GM21529 (cell line): Measurements from ENCODE around the gene CGRRF1.

ENCODE experiments used
- ATAC-seq: cut with Tn5 transposase; IDR thresholded peaks from one replicate; pipeline ENCODE4 v1.9.1; 2021; ENCODE audit not compliant: unreplicated experiment

The CGRRF1 gene

DNA sequence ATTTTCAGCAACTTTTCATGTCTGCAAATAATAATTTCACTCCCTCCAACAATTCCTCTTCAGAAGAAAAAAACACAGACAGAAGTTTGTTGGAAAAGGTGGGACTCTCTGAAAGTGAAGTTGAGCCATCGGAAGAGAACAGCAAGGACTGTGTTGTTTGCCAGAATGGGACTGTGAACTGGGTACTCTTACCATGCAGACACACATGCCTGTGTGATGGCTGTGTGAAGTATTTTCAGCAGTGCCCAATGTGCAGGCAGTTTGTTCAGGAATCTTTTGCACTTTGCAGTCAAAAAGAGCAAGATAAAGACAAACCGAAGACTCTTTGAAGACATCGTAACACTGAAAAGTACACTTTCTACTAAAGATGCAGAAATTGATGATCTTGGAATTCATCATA is 28.3 kb downstream of the CGRRF1 start:
- ATAC-seq = no peak

DNA sequence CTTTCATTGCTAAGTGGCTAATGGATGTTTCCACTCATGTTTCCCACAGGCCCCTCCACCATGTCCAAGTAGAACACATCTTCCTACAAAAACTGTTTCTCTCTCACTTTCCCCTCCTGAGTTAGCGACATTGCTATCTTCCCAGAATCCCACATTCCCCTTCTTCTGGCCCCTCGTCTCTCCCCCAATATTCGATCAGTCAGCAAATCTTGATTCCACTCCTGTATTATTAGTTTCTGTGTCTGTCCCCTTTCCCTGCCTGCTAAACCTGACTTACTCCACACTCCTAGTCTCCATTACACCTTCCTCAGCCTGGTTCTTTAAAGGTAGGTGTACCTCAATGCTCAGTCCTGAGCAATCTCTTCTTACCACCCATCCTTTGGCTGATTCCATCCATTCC is 37.9 kb downstream of the CGRRF1 start:
- no peak for ATAC-seq

- no peak for ATAC-seq
These were observed 38.8 kb downstream of the CGRRF1 start for GRCh38 chr14:54548491-54548890.

DNA sequence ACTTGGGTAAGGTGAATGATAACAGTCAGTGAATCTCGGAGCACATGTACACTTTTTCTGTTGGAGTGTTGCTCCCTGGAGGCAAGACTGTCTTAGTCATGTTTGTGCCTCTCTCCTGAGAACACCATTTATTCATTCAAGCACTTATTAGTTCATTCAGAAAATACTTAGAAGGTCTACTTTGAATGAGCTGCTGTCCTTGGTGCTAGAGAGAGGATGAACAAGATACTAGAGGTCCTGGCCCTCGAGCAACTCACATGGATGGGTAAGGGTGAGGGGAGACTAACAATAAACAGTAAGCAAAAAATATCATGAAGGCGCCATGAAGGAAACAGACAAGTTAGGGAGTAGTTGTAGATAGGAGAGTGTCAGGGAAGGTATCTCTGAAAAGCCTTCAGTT is 40.2 kb downstream of the CGRRF1 start:
- no peak for ATAC-seq

DNA sequence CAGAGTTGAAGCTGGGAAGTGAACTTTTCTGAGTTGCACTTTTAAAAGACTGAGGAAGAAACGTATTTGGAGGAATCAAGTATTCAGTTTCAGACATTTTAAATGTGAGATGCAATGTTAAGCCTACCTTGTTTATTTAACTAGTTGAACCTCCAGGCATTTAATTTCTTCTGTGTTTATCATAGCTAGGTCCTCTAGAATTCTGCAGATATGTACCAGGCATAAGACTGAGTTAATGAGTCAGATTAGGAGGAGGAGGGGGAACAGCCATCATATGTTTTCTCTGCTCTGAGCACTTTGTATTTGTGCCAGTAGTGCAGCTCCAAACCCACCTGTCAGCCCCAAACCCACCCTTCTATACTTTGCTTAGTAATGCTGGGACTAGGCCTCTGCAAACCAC is 40.8 kb downstream of the CGRRF1 start:
- no peak for ATAC-seq

GRCh38 chr14:54554401-54554800 is 44.7 kb downstream of the CGRRF1 start:
- ATAC-seq = no peak

- no peak for ATAC-seq
These were observed 45.9 kb downstream of the CGRRF1 start for GRCh38 chr14:54555651-54556050.

DNA sequence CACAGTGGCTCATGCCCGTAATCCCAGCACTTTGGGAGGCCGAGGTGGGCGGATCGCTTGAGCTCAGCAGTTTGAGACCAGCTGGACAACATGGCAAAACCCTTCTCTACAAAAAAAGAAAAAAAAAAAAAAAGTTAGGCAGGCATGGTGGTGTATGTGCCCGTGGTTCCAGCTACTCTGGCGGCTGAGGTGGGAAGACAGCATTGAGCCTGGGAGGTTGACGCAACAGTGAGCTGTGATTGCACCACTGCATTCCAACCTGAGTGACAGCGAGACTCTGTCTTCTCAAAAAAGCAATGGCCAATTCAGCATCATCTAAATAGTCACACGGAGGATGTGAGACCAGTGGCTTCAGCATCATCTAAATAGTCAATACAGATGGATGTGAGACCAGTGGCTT is 46.8 kb downstream of the CGRRF1 start:
- no peak for ATAC-seq

DNA sequence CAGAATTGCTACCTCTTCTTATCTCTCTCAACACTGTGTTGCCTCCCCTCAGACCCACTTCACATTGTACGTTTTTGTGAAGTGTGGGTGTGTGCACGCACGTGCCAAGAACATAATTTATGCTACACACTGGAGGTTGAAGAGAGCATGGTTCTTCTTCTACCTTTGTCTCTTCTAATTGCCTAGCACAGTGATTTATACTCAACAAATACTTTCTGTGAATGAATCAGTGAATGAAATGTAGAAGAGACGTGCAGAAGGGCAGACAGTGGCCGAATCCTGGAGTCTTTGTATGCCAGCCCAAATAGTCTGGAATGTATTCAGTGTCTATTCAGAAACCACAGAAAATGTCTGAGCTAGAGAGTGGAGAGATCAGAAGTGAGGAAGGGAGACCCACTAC is 52.6 kb downstream of the CGRRF1 start:
- ATAC-seq = no peak

DNA sequence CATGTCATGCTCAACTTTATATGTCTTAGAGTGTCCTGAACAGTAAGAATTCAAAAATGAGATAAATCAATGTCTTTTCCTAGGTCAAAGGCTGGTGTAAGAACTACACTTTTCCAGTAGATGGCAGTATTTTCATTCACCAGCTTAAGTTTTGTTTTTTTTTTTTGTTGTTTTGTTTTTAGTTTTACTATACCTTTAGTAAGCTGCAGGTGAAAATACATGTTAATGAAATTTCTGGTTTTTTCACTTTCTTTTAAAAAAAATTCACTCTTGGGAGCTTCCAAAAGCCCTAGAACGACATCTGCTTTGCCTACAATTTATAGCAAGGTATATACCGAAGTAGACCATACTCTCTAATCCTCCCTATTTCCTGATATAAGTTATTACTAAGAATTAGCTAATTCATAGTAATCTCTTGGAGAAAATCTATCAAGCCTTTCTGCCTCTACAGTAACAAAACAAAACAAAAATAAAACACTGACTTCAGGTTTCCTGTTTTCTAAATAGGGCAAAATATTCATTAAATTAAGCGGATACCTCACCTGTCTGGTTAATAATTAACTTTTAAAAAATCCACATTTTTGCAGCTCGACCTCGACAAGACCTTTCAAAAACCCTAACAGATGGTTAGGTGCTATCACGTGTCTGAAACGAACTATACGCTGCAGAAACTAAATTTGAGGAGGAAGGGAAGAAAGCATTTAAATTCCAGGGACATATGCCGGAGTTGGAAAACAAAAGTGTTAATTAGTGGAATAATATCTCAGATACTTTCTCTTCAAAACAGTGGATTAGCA is 54.6 kb downstream of the CGRRF1 start:
- ATAC-seq = no peak

GRCh38 chr14:54564868-54565784 is 55.4 kb downstream of the CGRRF1 start:
- ATAC-seq = peak; percentile 35

- peak; percentile 61 for ATAC-seq
These were observed 56.2 kb downstream of the CGRRF1 start for GRCh38 chr14:54565785-54566409.

DNA sequence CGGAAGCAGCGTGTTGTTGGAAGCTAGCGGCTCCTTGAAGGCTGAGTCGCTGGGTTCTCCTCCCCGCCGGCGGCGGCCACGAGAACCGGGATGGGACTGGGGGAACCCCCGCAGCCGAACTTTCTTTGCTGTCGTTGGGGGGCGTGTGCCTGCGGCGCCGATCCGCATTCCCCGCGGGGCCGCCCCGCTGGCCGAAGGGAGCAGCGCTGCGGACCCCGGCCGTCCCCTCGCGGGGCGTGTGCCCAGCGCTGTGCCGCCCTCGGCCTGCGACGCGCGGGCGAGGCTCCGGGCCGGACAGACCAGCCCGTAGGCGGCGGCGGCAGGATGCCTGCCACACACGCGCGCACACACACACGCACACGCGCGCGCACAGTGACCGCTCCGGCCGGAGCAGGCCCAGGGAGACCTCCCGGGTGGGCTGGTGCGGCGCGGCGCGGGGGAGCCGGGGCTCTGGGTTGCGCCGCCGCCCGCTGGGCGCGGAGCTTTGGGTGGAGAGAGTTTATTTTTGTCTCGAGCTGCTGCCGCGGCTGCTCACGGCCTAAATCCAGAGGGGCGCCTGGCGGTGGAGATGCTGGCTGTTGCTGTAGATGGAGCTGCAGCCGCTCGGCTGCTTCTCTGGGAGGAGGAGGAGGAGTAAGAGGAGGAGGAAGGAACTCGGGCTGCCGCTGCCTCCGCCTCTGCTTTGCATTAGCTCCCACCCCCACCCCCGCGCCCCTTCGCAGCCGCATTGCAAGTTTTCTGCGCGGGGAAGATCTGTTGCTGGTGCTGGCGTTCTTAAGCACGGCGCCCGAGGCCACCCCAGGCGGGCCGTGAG is 56.9 kb downstream of the CGRRF1 start, which contains the start of gene SAMD4A:
Gene SAMD4A, plus strand, starts transcription at position 719 of the 814 bp plus-strand sequence. CDS start 789 bp downstream, outside the sequence.
- peak; percentile 37 for ATAC-seq

GRCh38 chr14:54567224-54567638 is 57.5 kb downstream of the CGRRF1 start:
- ATAC-seq = no peak

GRCh38 chr14:54567639-54568561 is 58.2 kb downstream of the CGRRF1 start:
- ATAC-seq = no peak

DNA sequence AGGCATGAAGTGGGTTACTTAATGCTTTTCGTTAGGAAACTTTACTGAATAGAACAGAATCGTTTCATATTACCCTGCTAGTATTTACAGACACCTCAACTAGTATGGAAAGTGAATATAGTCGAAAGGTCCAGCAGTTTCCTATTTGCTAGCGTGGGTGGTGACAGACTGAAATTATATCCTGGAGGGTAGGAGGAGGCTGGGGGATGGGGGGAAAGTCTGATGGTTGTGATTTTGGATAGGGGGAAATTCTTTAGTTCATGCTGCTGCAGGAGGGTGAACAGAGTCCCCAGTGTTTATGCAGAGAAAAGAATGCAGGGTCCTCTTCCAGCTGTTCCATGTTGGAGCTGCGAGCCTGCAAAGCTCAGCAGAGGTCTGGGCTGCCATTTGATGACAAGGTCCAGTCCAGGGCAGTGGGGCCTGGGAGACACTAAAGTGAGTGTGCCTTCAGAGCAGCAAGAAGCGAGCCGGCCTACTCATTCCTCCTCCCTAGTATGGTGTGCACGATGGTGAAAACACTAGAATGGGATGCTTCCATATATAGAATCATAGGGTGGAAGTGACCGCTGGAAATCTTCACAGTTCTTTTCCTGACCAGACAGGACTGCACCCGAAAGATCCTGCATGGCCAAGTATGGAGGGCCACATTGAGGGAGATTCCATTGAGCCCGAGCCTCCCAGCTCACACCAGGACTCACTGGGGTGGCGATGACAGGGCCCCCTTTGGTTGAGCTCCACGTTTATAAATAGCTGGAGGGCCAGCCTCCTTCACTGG is 59.3 kb downstream of the CGRRF1 start:
- no peak for ATAC-seq

DNA sequence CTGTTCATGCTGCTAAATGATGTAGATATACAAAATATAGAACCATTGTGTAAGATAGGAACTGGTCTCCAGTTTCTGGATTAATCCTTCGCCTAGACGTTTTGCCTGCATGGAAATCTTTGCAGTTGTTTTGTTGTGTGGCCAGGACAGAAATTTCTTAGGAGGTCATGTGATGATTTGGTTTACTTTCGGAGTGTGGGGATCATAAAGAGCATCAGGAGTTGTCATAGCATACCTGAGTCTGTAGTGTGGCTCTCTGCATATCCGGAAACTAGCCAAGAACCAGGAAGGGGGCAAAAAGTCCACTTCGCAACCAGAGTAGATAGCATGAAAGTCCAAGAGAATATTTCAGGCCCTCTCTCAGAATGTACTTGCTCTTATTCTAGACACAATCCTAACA is 60.3 kb downstream of the CGRRF1 start:
- ATAC-seq = no peak

- ATAC-seq = no peak
These were observed 61.1 kb downstream of the CGRRF1 start for GRCh38 chr14:54570631-54571415.
